MM.1S (cell line): ENCODE data around the gene ZNF804B.

Source experiments
- DNase-seq: peaks from one replicate; pipeline ENCODE4 v3.0.0-alpha.2; 2015
- H2AFZ ChIP-seq: fragments of 300-600 bp; sonication (generic); 2 replicates; pipeline ENCODE4 v1.6.0; 2016; ENCODE audit warnings: antibody characterized with exemption, low read length
- H3F3A ChIP-seq: fragments of 300-600 bp; sonication (generic); 2 replicates; pipeline ENCODE4 v1.6.1; 2016; ENCODE audit warnings: mild to moderate bottlenecking, antibody characterized with exemption, low read length, moderate library complexity, mixed read lengths; ENCODE audit not compliant: insufficient read depth
- H3K27ac ChIP-seq: fragments of 300-600 bp; sonication (generic); 2 replicates; pipeline ENCODE4 v1.5.1; 2016; ENCODE audit warnings: mild to moderate bottlenecking, low read length
- H3K27me3 ChIP-seq: fragments of 300-600 bp; sonication (generic); replicated peaks from 2 replicates; pipeline ENCODE4 v1.6.0; 2016; ENCODE audit warnings: low read length; ENCODE audit not compliant: insufficient read depth
- H3K36me3 ChIP-seq: fragments of 300-600 bp; sonication (generic); replicated peaks from 2 replicates; pipeline ENCODE4 v1.6.1; 2016; ENCODE audit warnings: mild to moderate bottlenecking, low read length, mixed read lengths; ENCODE audit not compliant: insufficient read depth
- H3K4me1 ChIP-seq: fragments of 300-600 bp; sonication (generic); 2 replicates; pipeline ENCODE4 v1.6.1; 2016; ENCODE audit warnings: low read length, mixed read lengths
- H3K4me2 ChIP-seq: fragments of 300-600 bp; sonication (generic); 2 replicates; pipeline ENCODE4 v1.6.0; 2016; ENCODE audit warnings: low read depth, low read length
- H3K4me3 ChIP-seq: fragments of 300-600 bp; sonication (generic); 2 replicates; pipeline ENCODE4 v1.5.1; 2016; ENCODE audit warnings: low read length, mixed read lengths
- H3K79me2 ChIP-seq: fragments of 300-600 bp; sonication (generic); 2 replicates; pipeline ENCODE4 v1.6.1; 2016; ENCODE audit warnings: mixed run types, low read length, mixed read lengths
- H3K9ac ChIP-seq: fragments of 300-600 bp; sonication (generic); 2 replicates; pipeline ENCODE4 v1.6.1; 2016; ENCODE audit warnings: low read length, mixed read lengths
- H3K9me2 ChIP-seq: fragments of 300-600 bp; sonication (generic); replicated peaks from 2 replicates; pipeline ENCODE4 v1.6.1; 2016; ENCODE audit warnings: mild to moderate bottlenecking, low read length, mixed read lengths; ENCODE audit not compliant: insufficient read depth
- H3K9me3 ChIP-seq: fragments of 300-600 bp; sonication (generic); replicated peaks from 2 replicates; pipeline ENCODE4 v1.6.1; 2016; ENCODE audit warnings: mild to moderate bottlenecking, low read length, mixed read lengths; ENCODE audit not compliant: insufficient read depth
- H4K20me1 ChIP-seq: fragments of 300-600 bp; sonication (generic); 2 replicates; pipeline ENCODE4 v1.6.1; 2016; ENCODE audit warnings: mild to moderate bottlenecking, low read length, moderate library complexity, mixed read lengths; ENCODE audit not compliant: insufficient read depth
- EZH2 ChIP-seq: fragments of 300-600 bp; sonication (generic); optimal IDR thresholded peaks from 2 replicates; pipeline ENCODE3; 2017; ENCODE audit warnings: low read depth, mild to moderate bottlenecking, antibody characterized with exemption, low read length, mixed read lengths
- EZH2phosphoT487 ChIP-seq: fragments of 300-600 bp; sonication (generic); IDR thresholded peaks from 2 replicates; pipeline ENCODE4 v1.6.1; 2018; ENCODE audit warnings: antibody characterized with exemption, low read length
- TF ChIP-seq, protein P1 (sequence below): fragments of 300-600 bp; sonication (generic); IDR thresholded peaks from 2 replicates; pipeline ENCODE4 v1.5.1; 2016; ENCODE audit warnings: antibody characterized with exemption, low read length, mixed read lengths

ZNF804B gene

DNA sequence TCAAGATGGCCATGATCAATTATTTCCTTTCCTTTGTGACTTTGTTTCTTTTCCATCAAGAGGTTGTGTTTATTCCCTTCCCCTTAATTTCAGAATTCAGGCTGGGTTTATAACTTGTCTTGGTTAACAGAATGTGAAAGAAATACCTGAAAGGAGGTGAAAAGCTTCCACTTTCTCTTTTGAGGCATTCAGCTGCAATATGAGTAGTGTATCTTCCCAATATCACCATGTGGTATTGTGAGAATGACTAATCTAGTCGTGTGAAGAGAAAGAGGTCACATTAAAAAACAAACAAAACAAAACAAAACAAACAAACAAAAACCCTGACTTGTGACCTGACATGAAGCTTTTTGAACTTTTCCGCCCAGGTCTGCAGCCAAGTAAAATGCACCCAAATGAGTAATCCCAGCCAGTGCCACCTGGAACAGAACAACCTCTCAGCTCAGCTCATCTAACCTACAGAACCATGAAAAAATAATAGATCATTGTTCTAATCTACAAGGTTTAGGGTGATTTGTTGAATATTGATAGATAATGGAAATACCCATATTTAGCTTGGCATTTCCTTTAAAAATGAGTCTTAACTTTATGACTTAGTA is 106.9 kb downstream of the ZNF804B start:
- H3K4me3 ChIP-seq = no peak overlapping the region
- no peak overlapping the region for H3K9ac ChIP-seq
- no peak overlapping the region for H3K27ac ChIP-seq
- no peaks in the 10 kb centered on the region for H3K4me1 ChIP-seq
- H3K79me2 ChIP-seq = no peaks in the 10 kb centered on the region
- H3K9me3 ChIP-seq = no peaks in the 10 kb centered on the region
- TF ChIP-seq EZH2phosphoT487 (no peak), EZH2 (no peak)
- TF ChIP-seq, protein P1, sequence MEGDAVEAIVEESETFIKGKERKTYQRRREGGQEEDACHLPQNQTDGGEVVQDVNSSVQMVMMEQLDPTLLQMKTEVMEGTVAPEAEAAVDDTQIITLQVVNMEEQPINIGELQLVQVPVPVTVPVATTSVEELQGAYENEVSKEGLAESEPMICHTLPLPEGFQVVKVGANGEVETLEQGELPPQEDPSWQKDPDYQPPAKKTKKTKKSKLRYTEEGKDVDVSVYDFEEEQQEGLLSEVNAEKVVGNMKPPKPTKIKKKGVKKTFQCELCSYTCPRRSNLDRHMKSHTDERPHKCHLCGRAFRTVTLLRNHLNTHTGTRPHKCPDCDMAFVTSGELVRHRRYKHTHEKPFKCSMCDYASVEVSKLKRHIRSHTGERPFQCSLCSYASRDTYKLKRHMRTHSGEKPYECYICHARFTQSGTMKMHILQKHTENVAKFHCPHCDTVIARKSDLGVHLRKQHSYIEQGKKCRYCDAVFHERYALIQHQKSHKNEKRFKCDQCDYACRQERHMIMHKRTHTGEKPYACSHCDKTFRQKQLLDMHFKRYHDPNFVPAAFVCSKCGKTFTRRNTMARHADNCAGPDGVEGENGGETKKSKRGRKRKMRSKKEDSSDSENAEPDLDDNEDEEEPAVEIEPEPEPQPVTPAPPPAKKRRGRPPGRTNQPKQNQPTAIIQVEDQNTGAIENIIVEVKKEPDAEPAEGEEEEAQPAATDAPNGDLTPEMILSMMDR = no peak
- DNase-seq = peak; percentile 41
- H3F3A ChIP-seq = no peaks in the 10 kb centered on the region
- H3K9me2 ChIP-seq = no peaks in the 10 kb centered on the region
- H3K36me3 ChIP-seq = no peaks in the 10 kb centered on the region
- H2AFZ ChIP-seq = no peak overlapping the region
- no peak overlapping the region for H3K4me2 ChIP-seq
- no peaks in the 10 kb centered on the region for H4K20me1 ChIP-seq
- H3K27me3 ChIP-seq = no peaks in the 10 kb centered on the region

DNA sequence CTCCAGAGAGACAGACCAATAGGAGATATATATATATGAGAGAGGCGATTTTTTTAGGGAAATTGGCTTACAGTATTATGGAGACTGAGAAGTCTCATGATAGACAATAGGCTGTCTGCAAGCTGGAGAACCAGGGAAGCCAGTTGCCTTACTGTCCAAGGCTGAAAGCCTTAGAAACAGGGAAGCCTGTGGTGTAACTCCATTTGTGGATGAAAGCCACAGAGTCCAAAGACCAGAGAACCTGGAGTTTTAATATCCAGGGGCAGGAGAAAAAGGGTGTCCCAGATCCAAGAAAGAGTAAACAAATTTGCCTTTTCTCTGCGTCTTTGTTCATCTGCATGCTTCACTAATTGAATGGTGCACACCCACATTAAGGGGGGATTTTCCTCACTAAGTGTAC is 107.7 kb downstream of the ZNF804B start:
- Histone ChIP-seq H3K27me3 (no peaks in the 10 kb centered on the region), H3K27ac (no peak overlapping the region), H2AFZ (no peak overlapping the region), H3K9me2 (no peaks in the 10 kb centered on the region), H3K4me2 (no peak overlapping the region), H3K36me3 (no peaks in the 10 kb centered on the region), H3K79me2 (no peaks in the 10 kb centered on the region), H3K4me3 (no peak overlapping the region), H4K20me1 (no peaks in the 10 kb centered on the region), H3F3A (no peaks in the 10 kb centered on the region), H3K9ac (no peak overlapping the region), H3K4me1 (no peaks in the 10 kb centered on the region), H3K9me3 (no peaks in the 10 kb centered on the region)
- no peak for DNase-seq
- no peak for TF ChIP-seq EZH2phosphoT487
- no peak for TF ChIP-seq EZH2
- TF ChIP-seq, protein P1 = no peak

DNA sequence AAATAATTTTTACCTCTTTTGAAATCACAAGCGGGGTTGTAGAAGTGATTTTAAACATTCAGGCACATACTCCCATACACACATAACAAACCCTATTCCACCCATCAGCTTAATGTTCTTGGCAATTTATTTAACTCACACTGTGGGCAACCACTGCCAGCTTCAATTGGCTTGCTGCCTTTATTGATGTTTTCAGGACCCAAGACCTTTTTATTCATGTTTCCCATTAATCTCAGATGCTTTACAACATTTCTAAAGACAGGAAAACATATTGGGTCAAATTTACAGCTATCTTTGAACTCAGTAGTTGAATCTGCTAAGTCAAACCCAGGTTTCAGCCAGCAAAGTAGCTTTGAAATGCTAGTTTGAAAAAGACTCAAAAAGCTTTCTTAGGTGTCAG is 109.0 kb downstream of the ZNF804B start:
- Histone ChIP-seq H3F3A (no peaks in the 10 kb centered on the region), H2AFZ (no peak overlapping the region), H3K27me3 (no peaks in the 10 kb centered on the region), H3K27ac (no peak overlapping the region), H3K36me3 (no peaks in the 10 kb centered on the region), H3K9me2 (no peaks in the 10 kb centered on the region), H4K20me1 (no peaks in the 10 kb centered on the region), H3K4me2 (no peak overlapping the region), H3K4me1 (no peaks in the 10 kb centered on the region), H3K79me2 (no peaks in the 10 kb centered on the region), H3K9ac (no peak overlapping the region), H3K4me3 (no peak overlapping the region), H3K9me3 (no peaks in the 10 kb centered on the region)
- TF ChIP-seq, protein P1 = no peak
- DNase-seq = no peak
